Activated T-helper 17 cell treated with anti-CD3 and anti-CD28 coated beads, Interleukin-2, amount 50 U/mL, for 72 hours (primary cell): ENCODE measurements around the gene GPATCH2. TPM values are rescaled to one million over a fixed set of nuclear protein-coding genes. Genes with fewer than 3 reads are reported as not detected.

Experiments used
- ATAC-seq: fragments of 150-1000 bp; cut with Tn5 transposase; replicated peaks from 2 replicates; pipeline ENCODE4 v1.10.0; 2021; ENCODE audit warnings: mild to moderate bottlenecking, moderate library complexity
- H3K27ac Mint-ChIP-seq: one replicate; pipeline ENCODE4 v1.8.0; 2022; ENCODE audit warnings: mixed read lengths
- H3K27me3 Mint-ChIP-seq: one replicate; pipeline ENCODE4 v1.8.0; 2022; ENCODE audit warnings: mixed read lengths
- H3K36me3 Mint-ChIP-seq: one replicate; pipeline ENCODE4 v1.8.0; 2022; ENCODE audit warnings: low read depth, mild to moderate bottlenecking, mixed read lengths
- H3K4me1 Mint-ChIP-seq: one replicate; pipeline ENCODE4 v1.8.0; 2022; ENCODE audit warnings: mixed read lengths
- H3K4me3 Mint-ChIP-seq: one replicate; pipeline ENCODE4 v1.8.0; 2022; ENCODE audit warnings: mild to moderate bottlenecking, mixed read lengths
- H3K9me3 Mint-ChIP-seq: one replicate; pipeline ENCODE4 v1.8.0; 2022; ENCODE audit warnings: mixed read lengths
- total RNA-seq, 2 donors: library from RNA; stranded (reverse); gene quantifications; one replicate each; pipeline ENCODE4 v1.2.3, GENCODE V29; 2022

GPATCH2 gene
- total RNA-seq, 2 donors from 2014 or later, result 6.5 to 6.7 TPM

- Mint-ChIP-seq H3K36me3 (peaks cover 13% of the 10 kb centered on the region), H3K27me3 (no peaks in the 10 kb centered on the region), H3K4me3 (no peak overlapping the region), H3K9me3 (no peaks in the 10 kb centered on the region), H3K4me1 (no peaks in the 10 kb centered on the region), H3K27ac (no peak overlapping the region)
- ATAC-seq, result no peak
Measured at GRCh38 chr1:217562229-217562878, 68.5 kb downstream of the GPATCH2 start.

- Mint-ChIP-seq H3K4me3 (no peak overlapping the region), H3K9me3 (no peaks in the 10 kb centered on the region), H3K4me1 (no peaks in the 10 kb centered on the region), H3K27me3 (no peaks in the 10 kb centered on the region), H3K27ac (no peak overlapping the region), H3K36me3 (peaks cover 13% of the 10 kb centered on the region)
- ATAC-seq, result no peak
Measured at GRCh38 chr1:217561446-217561845, 69.4 kb downstream of the GPATCH2 start.

DNA sequence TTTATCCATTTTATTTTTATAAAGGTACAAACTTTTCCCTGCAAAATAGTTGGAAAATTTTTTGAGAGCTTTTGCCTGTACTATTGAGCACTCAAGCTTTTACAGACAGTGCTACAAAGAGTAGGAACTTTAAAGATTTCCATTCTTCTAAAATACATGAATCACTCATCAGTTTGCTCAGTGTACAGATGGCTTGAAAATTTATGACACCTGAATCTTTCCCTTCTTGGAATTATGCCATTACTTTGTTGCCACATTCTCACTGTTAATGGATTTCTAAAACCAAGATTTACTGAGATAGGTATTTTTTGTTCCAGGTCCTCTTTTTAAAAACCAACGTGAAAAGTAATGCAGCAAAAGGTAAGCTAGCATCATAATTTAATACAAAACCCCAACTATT is 76.0 kb downstream of the GPATCH2 start:
- Mint-ChIP-seq H3K36me3 (no peaks in the 10 kb centered on the region), H3K9me3 (no peaks in the 10 kb centered on the region), H3K4me3 (no peak overlapping the region), H3K4me1 (no peaks in the 10 kb centered on the region), H3K27ac (no peak overlapping the region), H3K27me3 (no peaks in the 10 kb centered on the region)
- no peak for ATAC-seq

GRCh38 chr1:217553949-217554509 is 76.9 kb downstream of the GPATCH2 start:
- no peaks in the 10 kb centered on the region for H3K4me1 Mint-ChIP-seq
- no peak overlapping the region for H3K27ac Mint-ChIP-seq
- H3K4me3 Mint-ChIP-seq, result no peak overlapping the region
- ATAC-seq, result no peak
- H3K27me3 Mint-ChIP-seq, result no peaks in the 10 kb centered on the region
- peaks cover 4% of the 10 kb centered on the region for H3K9me3 Mint-ChIP-seq
- H3K36me3 Mint-ChIP-seq, result peaks cover 5% of the 10 kb centered on the region

DNA sequence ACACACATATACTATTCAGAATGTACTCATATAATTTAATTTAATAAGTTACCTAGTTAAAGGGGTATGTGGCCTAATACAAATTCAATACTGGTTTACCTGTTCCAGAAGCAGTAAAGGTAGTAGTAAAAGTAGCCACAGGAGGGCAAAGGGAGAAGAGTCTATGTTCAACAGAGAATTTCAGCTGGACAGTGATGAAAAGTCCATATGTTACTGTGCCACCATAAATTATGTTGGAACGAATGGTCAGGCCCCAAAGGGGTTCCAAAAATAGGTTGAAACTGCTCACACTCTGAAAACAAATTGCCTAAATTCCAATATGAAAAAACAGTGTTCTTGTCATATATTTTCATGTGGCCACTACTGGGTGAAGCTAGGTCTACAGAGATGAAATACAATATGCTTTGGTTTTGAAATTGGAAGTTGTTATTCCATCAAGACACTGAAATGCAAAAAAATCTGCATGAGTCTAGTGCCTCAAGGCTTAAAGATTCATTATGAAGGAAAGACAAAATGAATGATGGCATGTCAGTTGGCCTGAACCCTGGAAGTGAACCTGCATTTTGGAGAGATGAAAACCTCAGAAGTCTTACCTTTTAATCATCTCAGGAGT is 78.4 kb downstream of the GPATCH2 start:
- H3K4me3 Mint-ChIP-seq, result no peak overlapping the region
- no peak overlapping the region for H3K27ac Mint-ChIP-seq
- no peaks in the 10 kb centered on the region for H3K27me3 Mint-ChIP-seq
- H3K36me3 Mint-ChIP-seq, result peaks cover 12% of the 10 kb centered on the region
- H3K9me3 Mint-ChIP-seq, result peaks cover 8% of the 10 kb centered on the region
- H3K4me1 Mint-ChIP-seq, result no peaks in the 10 kb centered on the region
- no peak for ATAC-seq

GRCh38 chr1:217542837-217543236 is 88.1 kb downstream of the GPATCH2 start:
- Mint-ChIP-seq H3K36me3 (peaks cover 2% of the 10 kb centered on the region), H3K4me1 (no peaks in the 10 kb centered on the region), H3K27me3 (no peaks in the 10 kb centered on the region), H3K4me3 (no peak overlapping the region), H3K27ac (no peak overlapping the region), H3K9me3 (peaks cover under 1% of the 10 kb centered on the region)
- ATAC-seq, result no peak

DNA sequence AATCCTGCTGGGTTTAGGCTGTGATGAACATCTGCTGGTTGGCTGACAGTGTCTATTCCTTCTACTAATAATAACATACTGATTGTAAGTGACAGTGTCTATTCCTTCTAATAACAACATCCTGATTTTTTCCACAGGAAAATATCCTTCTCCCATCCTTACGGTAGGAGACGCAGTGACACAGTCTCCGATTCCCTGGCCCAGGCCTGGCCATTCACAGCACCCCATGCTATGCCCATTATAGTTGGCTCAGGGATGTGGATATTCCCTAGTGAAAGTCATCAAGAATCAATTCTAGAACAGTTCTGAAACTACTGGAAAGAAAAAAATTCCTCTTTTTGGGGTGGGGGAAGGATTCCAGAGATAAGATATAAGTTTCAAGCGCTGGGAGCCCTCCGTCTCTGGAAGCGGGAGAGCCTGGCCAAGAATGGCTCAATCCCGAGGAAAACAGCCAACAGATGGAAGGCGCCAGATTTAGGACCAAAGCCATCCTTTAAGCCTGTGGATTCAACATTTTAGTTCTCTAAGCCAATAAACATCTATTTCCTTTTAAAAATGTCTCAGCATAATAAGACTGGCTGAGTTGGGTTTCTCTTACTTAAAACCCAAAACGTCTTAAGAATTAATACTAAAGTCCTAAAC is 88.6 kb downstream of the GPATCH2 start:
- ATAC-seq, result no peak
- no peaks in the 10 kb centered on the region for H3K4me1 Mint-ChIP-seq
- no peak overlapping the region for H3K27ac Mint-ChIP-seq
- no peaks in the 10 kb centered on the region for H3K27me3 Mint-ChIP-seq
- H3K4me3 Mint-ChIP-seq, result no peak overlapping the region
- H3K9me3 Mint-ChIP-seq, result no peaks in the 10 kb centered on the region
- no peaks in the 10 kb centered on the region for H3K36me3 Mint-ChIP-seq

DNA sequence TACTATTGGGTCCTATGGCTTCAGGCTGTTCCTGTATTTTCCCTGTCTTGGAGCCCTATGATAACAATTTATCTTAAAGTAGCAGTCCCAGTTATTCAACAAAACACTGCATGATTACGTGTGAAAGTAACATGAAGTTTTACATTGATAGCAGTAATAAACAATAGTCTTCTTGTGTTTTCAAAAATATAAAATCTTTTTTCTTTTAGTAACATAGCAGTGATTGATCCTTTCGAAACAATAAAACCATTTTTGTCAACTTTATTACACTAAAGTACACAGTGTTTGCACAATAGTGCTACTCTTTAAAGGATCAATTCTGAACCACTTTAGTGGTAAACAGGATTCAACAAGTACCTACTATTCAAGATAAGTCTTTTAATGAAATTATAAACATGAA is 90.6 kb downstream of the GPATCH2 start:
- no peak overlapping the region for H3K4me3 Mint-ChIP-seq
- H3K4me1 Mint-ChIP-seq, result no peaks in the 10 kb centered on the region
- no peaks in the 10 kb centered on the region for H3K36me3 Mint-ChIP-seq
- ATAC-seq, result no peak
- no peak overlapping the region for H3K27ac Mint-ChIP-seq
- no peaks in the 10 kb centered on the region for H3K27me3 Mint-ChIP-seq
- no peaks in the 10 kb centered on the region for H3K9me3 Mint-ChIP-seq

DNA sequence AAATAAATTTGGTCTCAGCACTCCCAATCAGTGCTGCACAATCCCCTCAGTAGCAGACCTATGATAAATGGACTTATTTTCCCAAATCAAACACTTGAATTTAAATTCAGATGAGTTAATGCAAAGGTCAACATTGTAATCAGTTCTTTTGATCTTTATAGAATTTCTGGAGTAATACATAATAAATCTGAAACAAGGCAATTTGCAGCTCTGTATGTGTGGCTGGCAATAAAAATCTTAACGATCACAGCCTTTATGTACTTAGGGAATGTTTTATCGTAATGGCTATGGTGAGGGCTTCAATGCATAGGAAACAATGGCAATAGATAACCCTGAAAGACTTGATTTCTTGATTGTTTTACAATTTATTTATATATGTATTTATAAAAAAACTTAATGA is 91.4 kb downstream of the GPATCH2 start:
- no peaks in the 10 kb centered on the region for H3K4me1 Mint-ChIP-seq
- no peak overlapping the region for H3K4me3 Mint-ChIP-seq
- no peaks in the 10 kb centered on the region for H3K27me3 Mint-ChIP-seq
- H3K9me3 Mint-ChIP-seq, result no peaks in the 10 kb centered on the region
- ATAC-seq, result no peak
- H3K27ac Mint-ChIP-seq, result no peak overlapping the region
- no peaks in the 10 kb centered on the region for H3K36me3 Mint-ChIP-seq

- H3K4me1 Mint-ChIP-seq, result no peaks in the 10 kb centered on the region
- no peaks in the 10 kb centered on the region for H3K27me3 Mint-ChIP-seq
- no peaks in the 10 kb centered on the region for H3K36me3 Mint-ChIP-seq
- H3K27ac Mint-ChIP-seq, result no peak overlapping the region
- no peaks in the 10 kb centered on the region for H3K9me3 Mint-ChIP-seq
- ATAC-seq, result no peak
- no peak overlapping the region for H3K4me3 Mint-ChIP-seq
Measured at GRCh38 chr1:217535601-217536377, 95.1 kb downstream of the GPATCH2 start.

DNA sequence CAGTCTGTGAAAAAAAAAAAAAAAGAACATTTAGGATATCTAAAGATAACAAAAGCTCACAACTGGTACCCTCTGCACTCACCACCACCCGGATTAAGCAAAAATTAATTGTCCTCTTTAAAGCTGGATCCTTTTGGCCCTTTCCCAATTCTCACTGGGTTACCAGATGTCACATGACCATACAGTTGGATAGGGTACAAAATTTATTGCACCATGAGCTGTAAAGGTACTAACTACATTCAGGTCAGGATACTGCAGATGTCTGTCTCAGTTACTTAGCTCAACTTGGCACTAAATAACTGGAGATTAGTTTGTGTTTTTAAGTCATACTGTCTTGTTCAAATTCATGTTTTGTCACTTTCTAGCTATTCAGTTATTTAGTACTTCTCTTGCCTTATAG is 96.3 kb downstream of the GPATCH2 start:
- no peak overlapping the region for H3K27ac Mint-ChIP-seq
- H3K36me3 Mint-ChIP-seq, result no peaks in the 10 kb centered on the region
- no peaks in the 10 kb centered on the region for H3K27me3 Mint-ChIP-seq
- H3K9me3 Mint-ChIP-seq, result no peaks in the 10 kb centered on the region
- no peaks in the 10 kb centered on the region for H3K4me1 Mint-ChIP-seq
- no peak overlapping the region for H3K4me3 Mint-ChIP-seq
- ATAC-seq, result no peak

GRCh38 chr1:217528271-217528670 is 102.6 kb downstream of the GPATCH2 start:
- Mint-ChIP-seq H3K27me3 (no peaks in the 10 kb centered on the region), H3K4me3 (no peak overlapping the region), H3K27ac (no peak overlapping the region), H3K36me3 (no peaks in the 10 kb centered on the region), H3K4me1 (peaks cover 5% of the 10 kb centered on the region), H3K9me3 (no peaks in the 10 kb centered on the region)
- no peak for ATAC-seq

DNA sequence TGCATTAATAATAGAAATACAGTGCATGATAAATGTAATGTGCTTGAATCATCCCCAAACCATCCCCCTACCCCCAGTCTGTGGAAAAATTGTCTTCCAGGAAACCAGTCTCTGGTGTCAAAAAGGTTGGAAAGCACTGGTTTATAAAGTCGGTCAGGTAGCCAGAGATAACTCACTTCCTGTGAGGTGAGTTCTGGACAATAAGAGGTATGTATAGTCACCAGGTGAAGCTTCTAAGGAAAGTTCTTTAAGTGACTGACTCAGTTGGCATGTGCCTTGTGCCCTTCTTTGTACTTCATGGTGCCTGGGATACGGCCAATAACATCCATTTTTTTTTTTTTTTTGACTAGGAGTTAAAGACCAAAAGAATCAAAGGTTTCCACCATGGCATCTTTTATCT is 103.7 kb downstream of the GPATCH2 start:
- ATAC-seq, result no peak
- H3K4me3 Mint-ChIP-seq, result no peak overlapping the region
- H3K9me3 Mint-ChIP-seq, result no peaks in the 10 kb centered on the region
- no peaks in the 10 kb centered on the region for H3K36me3 Mint-ChIP-seq
- no peak overlapping the region for H3K27ac Mint-ChIP-seq
- no peaks in the 10 kb centered on the region for H3K27me3 Mint-ChIP-seq
- H3K4me1 Mint-ChIP-seq, result peaks cover 5% of the 10 kb centered on the region

GRCh38 chr1:217526636-217527035 is 104.3 kb downstream of the GPATCH2 start:
- H3K27ac Mint-ChIP-seq, result no peak overlapping the region
- H3K4me1 Mint-ChIP-seq, result peaks cover 5% of the 10 kb centered on the region
- no peak overlapping the region for H3K4me3 Mint-ChIP-seq
- H3K27me3 Mint-ChIP-seq, result no peaks in the 10 kb centered on the region
- no peaks in the 10 kb centered on the region for H3K9me3 Mint-ChIP-seq
- no peak for ATAC-seq
- no peaks in the 10 kb centered on the region for H3K36me3 Mint-ChIP-seq
